ENCODE data around the gene TSEN2.
"Not testable (repeated sequence)": the region's sequence is repeated elsewhere in the genome, so short reads cannot be mapped to it uniquely, and the experiment has no call there.

Gene TSEN2

DNA sequence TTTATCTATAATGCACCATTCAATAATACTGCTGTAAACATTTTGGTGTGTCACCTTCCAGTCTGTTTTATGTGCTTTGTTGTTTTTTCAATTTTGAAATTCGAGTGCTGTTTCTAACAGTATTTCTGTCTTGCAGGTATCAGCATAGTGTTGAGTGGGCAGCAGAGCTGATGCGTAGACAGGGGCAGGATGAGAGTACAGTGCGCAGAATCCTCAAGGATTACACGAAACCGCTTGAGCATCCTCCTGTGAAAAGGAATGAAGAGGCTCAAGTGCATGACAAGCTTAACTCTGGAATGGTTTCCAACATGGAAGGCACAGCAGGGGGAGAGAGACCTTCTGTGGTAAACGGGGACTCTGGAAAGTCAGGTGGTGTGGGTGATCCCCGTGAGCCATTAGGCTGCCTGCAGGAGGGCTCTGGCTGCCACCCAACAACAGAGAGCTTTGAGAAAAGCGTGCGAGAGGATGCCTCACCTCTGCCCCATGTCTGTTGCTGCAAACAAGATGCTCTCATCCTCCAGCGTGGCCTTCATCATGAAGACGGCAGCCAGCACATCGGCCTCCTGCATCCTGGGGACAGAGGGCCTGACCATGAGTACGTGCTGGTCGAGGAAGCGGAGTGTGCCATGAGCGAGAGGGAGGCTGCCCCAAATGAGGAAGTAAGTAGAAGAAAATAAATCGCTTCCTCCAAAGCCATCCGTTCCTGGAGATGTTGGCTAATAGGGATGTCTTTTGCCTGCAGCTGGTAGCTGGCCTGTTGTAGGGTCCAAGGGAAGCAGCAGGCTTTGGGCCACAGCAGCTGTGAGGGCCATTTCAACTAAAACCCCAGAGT is 19.1 kb downstream of the TSEN2 start:
- DNase-seq (ENCODE audit: low read depth) = no peak

DNA sequence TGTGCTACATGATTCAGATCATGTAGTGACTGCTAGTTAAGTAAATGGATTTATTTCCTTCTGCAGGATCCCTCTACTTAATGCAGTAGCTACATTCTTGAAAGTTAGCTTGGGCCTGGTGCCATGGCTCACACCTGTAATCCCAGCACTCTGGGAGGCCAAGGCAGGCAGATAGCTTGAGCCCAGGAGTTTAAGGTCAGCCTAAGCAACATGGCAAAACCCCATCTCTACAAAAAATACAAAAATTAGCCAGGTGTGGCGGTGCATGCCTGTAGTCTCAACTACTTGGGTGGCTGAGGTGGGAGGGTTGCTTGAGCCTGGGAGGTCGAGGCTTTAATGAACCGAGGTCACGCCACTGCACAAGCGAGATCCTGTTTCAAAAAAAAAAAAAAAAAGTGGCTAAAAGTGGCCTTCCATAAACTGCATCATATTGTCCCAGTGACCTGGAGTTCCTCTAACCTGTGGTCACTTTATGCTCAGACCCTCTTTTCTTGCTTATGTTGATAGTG is 22.0 kb downstream of the TSEN2 start:
- DNase-seq (ENCODE audit: low read depth) = no peak

DNA sequence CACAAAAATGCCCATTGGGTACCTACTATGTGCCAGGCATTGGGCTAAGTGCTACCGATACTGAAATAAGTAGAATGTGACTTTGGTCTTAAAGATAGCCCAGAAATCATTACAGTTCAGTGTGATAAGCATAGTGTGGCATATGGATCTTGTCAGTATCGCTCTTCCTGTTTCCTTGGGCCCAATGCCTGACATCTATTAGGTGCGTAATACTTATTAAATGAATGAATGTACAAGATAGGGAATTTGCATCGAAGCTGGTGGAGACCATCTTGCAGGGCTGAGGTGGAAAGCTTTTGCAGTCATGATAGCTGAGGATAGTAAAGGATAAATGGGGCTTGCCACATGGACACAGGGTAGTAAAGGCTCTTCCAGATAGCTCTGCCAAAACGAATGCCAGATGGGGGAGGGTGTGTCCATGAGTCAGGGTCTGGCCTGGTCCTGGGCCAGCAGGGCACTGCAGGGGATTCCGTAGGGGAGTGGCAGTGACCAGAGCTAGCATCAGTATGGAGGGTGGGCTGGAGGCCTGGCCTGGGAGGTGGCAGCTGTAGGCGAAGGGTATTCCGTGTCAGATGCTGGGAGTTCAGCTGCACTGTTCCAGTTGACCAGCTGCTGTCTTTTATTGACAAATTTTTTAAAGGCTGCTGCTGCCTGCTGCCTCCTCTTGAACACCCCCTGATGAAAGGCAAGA is 23.5 kb downstream of the TSEN2 start:
- DNase-seq (ENCODE audit: low read depth) = no peak

DNA sequence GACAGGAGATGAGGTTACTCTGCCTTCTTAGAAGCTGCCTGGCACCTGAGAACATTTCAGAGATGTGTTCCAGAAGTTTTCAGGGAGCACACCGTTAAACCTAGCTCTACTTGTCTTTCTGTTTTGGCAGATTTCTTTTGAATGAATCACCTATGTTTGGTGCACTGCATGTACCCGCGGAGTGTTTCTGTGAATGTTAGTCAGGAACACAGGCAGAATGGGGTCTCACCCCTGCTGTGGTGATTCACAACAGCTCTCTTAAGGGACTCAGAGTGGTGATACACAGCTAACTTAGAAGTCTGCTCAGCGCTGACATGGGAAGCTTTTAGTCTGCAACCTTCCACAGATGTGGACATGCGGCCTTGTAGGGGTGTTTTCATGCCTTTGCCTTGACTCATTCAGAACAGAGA is 24.0 kb downstream of the TSEN2 start:
- DNase-seq (ENCODE audit: low read depth) = no peak

DNA sequence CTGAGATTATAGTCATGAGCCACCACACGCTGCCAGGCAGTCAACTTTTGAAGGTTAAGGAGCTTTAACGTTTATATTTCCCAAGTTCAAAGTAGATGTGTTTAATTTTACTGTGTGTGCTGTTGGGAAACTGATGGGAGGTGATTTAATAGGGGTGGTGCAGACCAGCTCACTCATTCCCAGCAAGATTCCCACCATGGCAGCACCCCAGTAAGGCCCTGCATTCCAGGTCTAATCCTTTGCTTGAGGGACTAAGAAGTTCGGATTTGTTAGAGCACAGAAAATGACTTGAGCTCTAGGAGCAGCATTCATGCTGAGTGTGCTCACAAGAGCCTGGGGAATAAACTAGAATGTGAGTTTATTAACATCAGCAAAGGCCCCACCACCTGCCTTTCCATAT is 25.2 kb downstream of the TSEN2 start:
- no peak for DNase-seq (ENCODE audit: low read depth)

DNA sequence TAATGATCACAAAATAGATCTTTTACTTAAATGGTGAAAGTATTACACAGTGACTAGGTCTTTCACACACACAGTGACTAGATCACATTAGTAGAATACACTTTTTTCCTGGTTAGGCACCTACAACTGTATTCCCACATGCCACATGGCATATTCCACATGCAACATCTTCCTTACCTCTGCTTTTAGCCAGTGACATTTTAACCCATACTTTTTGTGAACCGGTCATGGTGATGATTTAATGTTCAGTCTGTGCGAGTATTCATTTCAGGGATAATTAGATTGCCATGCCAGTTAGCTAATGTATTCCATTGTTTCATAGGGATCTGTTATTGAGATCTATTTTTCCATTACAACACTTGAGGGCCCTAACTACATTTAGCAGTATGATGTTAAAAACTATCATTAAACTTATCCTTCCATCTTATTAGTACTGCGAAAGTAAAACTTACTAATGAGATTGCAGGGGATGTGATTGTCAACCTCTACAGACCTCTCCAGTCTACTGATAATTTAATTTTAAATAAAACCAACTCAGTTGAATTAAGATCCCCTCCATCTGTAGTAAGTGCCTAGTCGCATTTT is 28.3 kb downstream of the TSEN2 start:
- DNase-seq (ENCODE audit: low read depth) = no peak

DNA sequence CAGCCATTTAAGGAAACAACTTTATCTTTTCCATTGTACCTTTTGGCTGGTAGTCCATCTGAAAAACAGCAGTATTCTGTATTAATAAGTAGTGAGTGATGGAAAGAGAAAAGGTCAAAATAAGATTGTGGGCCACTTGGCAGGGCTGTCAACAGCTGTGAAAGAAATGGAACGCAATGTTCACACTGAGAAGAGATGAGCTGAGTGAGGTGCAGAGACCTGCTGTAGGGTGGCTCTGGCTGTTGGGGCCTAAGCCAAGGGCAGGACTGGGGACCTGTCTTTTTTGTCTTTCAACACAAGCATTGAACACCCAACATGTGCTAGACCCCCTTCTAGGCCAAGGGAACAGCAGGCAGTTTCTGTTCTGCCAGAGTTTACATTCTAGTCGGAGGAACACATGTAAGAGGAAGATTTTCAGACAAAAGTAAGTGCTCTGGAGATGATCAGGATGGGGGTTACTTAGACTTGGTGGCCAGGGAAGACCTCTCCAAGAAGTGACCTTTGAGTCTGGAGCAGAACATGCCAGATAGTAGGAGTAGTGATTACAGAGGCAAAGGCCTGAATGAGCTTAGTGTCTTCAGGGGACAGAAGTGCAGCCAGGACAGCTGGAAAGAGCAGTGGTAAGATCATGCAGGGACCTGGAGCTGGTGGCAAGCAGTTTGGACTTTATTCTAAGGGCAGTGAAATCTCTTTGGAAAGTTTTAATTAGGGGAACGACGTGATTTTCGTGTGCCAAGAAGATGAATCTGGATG is 29.6 kb downstream of the TSEN2 start:
- DNase-seq (ENCODE audit: low read depth) = no peak

DNA sequence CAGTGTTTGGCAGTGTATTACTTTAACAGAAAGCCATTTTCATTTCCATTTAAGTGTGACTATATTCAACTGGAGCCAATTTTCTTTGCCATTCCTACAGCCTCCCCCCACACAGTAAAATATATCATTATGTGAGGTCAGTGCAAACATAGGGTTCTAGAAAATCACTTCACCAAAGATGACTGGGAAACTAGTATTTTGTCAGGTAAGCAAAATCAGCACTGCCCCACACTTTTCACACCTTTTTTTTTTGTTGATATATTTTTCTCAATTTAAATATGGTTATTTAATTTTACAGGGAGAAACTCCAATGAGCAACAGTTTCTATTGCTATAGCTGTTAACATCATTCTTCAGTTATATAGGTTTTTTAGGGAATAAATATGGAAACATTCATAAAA is 31.4 kb downstream of the TSEN2 start:
- DNase-seq (ENCODE audit: low read depth) = no peak

DNA sequence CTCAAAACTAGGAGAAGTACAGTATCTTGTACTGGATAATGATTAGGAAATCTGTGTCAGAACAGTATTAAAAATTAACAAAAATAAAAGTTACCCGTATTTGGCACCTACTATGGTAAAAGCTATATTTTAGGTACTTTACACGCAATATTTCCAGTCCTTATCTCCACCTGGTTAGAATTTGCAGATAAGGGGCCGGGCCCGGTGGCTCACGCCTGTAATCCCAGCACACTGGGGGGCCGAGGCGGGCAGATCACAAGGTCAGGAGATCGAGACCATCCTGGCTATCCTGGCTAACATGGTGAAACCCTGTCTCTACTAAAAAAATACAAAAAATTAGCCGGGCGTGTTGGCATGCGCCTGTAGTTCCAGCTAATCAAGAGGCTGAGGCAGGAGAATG is 32.6 kb downstream of the TSEN2 start:
- DNase-seq (ENCODE audit: low read depth) = no peak

DNA sequence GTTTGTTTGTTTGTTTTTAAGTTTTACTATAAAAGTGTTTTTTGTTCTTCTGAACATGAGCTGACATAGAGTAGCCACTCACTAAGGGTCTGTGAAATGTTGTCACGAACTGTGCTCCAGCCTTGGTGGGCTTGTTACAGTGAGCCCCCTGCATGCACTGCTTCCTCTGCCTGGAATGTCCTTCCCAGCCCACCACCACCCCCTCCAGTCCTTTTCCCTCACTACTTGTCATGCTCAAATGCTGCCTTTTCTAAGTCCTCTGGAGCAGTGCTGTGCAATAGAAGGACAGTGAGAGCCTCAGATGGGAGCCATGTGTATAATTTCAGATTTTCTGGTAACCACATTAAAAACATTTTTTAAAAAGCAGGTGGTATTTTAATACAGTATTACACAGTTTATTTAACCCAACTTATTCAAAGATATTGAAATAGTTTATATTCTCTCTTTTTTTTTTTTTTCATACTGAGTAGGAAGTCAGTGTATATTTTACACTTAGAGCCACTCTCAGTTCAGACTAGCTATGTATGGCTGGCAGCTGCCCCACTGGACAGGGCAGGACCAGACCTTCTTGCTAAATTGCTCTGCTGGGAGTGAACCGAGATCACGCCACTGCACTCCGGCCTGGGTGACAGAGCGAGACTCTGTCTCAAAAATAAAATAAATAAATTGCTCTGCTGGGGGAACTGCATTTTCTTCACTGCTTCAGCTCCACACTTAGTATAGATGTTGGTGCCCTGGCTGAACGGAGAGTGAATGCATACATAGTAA is 34.2 kb downstream of the TSEN2 start:
- DNase-seq (ENCODE audit: low read depth) = no peak

DNA sequence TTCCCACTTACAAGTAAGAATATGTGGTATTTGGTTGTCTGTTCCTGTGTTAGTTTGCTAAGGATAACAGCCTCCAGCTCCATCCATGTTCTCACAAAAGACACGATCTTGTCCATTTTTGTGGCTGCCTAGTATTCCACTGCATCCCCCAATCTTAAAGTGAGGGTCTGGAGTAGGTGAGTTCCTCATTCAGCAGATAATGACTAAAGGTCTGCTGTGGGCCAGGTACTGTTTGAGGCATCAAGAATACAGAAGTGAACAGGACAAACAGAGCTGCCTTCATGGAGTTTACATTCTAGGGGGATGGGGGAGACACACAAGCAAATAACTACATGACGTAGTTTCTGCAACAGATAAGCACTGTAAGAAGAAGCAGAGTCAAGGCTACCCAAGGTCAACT is 36.7 kb downstream of the TSEN2 start:
- DNase-seq (ENCODE audit: low read depth) = no peak

DNA sequence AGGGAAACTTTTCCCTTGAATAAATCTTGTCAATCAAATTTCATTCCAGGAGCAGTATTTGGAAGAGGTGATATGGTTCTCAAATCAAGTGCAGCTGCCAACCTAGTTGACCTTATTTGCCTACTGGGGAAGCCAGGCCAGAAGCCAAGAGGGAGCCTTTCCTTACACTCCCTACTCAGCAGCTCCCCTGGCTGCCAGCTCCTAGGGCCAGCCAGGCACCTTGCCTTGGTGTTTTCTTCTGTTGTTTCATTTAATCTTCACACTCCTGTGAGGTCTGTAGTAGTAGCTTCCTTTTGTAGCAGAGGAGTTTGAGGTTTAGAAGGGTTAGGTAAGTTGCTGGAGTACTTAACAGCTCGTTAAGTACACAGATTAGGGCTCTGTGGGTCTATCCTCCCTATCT is 38.4 kb downstream of the TSEN2 start:
- no peak for DNase-seq (ENCODE audit: low read depth)

DNA sequence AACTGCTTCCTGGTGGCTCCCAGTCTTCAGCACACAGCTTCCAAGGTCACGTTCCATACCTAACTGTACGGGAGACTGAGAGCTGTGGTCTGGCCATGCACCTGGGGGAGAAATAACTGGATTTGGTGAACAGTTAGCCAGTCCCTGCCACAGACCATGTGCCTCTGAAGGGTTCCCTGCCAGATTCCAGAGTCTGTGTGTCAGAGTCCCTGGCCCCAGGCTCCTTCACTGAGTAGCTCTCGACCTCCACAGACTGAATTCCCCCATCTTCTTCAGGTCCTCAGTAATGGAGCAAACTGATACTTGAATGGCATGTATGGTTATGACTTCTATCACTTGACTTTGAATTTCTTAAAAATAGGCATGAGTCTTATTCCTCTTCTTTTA is 43.5 kb downstream of the TSEN2 start:
- DNase-seq (ENCODE audit: low read depth) = no peak

DNA sequence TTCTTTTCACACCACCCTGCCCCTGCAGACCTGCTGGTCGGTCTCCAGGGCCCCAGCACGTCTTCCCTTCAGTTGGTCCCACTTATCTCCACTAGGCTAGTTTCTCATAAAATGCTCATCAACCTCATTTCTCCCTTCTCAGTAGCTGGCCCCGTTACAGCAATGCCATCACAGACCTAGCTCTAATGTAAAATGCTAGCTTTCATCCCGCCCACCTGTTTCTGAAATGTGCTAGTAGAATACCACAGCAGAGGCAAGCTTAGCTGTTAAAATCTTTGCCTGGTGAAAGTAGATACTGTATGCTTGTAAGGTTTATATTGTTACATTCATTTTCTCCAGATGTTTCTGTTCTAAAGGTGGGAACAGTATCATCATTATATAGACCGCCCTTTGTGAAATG is 47.9 kb downstream of the TSEN2 start:
- no peak for DNase-seq (ENCODE audit: low read depth)

DNA sequence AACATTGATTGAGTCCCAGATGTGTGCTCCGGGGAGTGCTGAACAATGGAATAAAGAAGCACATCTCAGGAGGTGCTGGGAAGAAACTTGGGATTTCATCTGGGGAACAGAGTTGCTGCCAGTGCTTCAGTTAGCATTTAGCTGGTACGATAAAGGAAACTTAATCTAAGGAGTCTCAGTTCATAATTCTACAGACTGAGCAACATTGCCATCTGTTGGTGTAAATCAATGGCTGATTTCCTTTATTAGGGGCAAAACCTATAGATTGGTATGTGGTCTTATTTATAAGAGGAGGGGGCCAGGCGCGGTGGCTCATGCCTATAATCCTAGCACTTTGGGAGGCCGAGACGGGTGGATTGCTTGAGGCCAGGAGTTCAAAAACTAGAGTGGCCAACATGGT is 52.1 kb downstream of the TSEN2 start:
- no peak for DNase-seq (ENCODE audit: low read depth)

DNA sequence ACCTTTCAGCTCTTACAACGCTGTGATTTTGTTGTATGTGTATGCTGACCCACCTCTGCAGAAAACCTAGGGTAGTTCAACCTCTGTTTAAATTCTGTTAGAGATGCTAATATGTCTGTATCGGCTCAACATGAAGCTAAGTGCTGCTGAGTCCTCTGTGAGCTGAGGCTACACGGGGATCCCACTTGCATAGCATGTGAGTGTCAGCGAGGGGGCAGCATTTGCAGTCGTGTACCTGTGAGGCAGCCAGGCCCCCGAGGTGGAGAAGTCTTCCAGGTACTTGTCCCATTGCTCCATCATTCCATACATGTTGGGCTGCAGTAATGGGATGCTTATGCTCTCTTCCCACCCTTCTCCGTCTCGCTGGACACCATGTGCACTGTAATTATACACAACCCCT is 57.3 kb downstream of the TSEN2 start:
- no peak for DNase-seq (ENCODE audit: low read depth)

DNA sequence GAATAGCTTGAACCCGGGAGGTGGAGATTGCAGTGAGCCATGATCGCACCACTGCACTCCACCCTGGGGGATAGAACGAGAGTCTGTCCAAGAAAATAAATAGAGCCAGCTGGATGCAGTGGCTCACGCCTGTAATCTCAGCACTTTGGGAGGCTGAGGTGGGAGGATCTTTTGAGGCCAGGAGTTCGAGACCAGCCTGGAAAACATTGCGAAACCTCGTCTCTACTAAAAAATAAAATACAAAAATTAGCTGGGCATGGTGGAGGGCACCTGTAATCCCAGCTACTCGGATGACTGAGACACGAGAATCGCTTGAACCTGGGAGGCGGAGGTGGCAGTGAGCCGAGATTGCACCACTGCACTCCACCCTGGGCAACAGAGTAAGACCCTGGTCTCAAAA is 59.2 kb downstream of the TSEN2 start:
- not testable (repeated sequence) for DNase-seq (ENCODE audit: low read depth)

DNA sequence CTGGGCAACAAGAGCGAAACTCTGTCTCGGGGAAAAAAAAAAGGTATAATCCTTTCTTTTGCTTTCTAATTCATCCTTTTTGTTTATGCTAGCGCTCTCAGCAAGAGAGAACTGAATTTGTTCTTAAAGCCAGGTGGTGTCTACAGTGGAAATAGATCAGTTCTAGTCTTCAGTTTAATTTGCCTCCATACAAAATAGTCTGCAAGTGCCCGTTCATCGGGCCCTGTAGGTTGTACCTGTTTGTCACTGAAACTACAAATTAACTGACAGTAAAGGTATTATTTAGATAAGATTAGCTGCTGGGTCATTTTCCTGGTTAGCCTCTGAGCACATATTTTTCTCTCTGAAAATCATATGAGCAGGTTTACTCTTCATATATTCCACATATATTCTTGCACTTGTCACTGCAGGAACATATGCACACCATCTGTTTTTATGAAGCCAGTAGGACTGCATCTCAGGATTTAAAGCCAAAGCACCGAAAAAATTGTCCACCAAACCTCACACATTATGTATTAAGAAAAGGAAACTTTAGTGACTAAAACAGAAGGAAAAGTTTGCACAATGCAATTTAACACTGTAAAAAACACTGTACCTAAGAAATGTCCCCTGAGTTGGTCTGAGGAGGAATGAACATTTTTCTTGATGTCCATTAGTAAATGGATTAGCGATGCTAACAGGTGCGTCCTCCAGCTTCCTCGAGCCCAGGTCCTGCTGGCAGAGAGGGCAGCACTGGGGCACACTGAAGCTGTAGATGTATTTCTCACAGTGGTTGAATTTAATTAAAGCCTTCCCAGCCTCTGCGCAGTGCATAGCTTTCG is 60.6 kb downstream of the TSEN2 start:
- no peak for DNase-seq (ENCODE audit: low read depth)

DNA sequence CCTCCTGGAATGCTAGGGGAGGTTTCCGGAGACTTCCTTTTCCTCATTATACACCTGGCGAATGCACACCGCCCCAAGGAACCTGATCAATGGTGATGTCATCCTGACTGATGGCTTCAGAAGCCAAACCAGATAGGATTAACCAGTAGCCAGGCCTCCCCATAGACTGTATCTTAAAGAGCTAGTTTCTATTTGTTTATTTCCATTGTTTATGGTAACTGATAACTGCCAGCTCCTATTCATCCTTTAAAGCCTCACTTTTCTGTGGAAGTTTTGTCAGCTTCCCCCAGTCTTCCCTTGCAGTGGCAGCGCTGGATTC is 61.2 kb downstream of the TSEN2 start, which contains the start of gene MKRN2OS:
TSS of gene MKRN2OS (minus strand) at position 27 of the 319 bp plus-strand sequence. CDS start 35 bp downstream, outside the sequence.
- no peak for DNase-seq (ENCODE audit: low read depth)

DNA sequence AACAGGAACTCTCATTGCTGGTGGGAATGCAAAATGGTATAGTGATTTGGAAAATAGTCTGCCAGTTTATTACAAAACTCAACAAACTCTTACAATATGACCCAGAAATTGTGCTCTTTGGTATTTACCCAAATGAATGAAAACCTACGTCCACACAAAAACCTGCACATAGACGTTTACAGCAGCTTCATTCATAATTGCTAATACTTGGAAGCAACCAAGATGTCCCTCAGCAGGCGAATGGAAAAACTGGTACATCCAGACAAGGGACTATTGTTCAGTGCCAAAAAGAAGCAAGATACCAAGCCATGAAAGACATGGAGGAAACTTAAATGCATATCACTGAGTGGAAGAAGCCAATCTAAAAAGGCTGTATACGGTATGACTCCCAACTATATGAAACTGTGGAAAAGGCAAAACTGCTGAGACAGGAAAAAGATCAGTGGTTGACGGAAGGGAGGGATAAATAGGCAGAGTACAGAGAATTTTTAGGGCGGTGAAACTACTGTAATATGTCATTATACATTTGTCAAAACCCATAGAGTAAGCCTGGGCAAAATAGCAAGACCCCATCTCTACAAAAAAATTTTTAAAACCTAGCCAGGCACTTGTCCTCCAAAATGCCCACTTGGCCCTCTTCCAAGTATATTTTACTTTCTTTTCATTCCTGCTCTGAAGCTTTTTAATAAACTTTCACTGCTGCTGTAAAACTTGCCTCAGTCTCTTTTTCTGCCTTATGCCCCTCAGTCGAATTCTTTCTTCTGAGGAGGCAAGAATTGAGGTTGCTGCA is 65.9 kb downstream of the TSEN2 start:
- DNase-seq (ENCODE audit: low read depth) = no peak

Measured in activated gamma-delta T cell treated with anti-CD3 and anti-CD28 coated beads, Interleukin-2, amount 50 U/mL, for 16 hours (primary cell).